HG03280 (cell line): ENCODE results near the gene RBM18.

ENCODE experiments used
- ATAC-seq: cut with Tn5 transposase; IDR thresholded peaks from one replicate; pipeline ENCODE4 v1.9.1; 2021; ENCODE audit warnings: mild to moderate bottlenecking, moderate library complexity; ENCODE audit not compliant: unreplicated experiment

RBM18 gene

DNA sequence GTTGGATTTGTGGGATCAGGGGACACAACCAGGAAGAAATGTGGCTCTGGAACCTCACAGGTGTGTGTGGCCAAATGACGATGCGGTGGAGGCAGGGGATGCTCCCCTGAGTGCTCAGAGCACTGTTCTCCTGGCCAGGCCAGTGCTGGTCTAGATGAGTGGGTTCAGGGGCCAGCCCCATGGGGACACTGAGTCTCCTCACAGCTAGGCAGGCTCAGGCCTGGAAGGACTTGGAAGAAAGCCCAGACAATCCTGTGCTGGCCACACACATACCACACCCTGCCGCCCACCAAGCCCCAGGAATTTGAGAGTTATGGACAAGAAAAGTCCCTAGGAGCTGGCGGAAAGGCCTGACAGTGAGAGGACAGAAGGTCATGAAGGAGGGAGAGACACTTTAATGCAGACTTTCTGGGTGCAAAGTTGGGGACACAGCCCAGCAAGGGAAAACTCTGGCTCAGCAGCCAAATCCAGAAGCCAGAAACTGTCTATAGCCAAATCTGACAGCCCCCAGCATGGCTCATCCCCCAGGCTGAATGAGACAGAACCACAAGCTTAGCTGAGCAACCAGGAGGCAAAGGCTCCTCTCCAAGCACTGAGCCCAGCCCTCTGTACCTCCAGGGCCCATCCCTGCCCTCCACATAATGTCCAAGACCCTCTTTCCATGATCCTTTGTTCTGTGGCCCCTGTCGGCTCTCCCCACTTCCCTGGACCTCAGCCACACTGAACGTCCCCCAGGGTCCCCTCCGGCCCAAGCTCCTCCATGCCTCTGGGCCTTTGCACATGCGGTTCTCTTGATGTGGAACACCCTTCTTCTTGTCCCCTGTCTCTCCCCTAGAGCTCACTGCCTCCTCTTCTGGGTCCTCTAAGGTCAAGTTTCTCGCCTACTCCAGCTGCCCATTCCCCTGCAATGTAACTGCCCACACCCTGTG lies 58.3 kb downstream of the RBM18 start:
- ATAC-seq, result no peak

DNA sequence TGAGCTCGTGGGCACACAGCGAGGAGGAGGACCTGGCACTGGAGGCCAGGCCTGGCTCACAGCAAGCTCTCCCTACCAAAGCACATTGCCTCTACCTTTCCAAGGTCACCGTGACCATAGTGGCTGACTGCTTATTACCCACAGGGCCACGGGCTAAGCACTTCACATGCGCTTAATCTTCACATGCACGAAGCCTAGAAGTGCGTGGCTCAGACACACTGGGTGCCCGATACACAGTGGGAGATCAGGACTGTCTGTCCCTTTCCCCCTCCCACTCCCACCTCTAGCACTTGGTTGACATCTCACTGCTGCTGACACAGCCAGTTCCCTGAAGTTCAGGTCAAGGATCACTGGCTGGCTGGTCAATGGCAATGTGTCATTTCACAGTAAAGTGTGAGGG lies 59.5 kb downstream of the RBM18 start:
- no peak for ATAC-seq

- no peak for ATAC-seq
These were observed 60.1 kb downstream of the RBM18 start for GRCh38 chr9:122204491-122204890.

GRCh38 chr9:122204055-122204454 lies 60.6 kb downstream of the RBM18 start:
- ATAC-seq, result no peak

DNA sequence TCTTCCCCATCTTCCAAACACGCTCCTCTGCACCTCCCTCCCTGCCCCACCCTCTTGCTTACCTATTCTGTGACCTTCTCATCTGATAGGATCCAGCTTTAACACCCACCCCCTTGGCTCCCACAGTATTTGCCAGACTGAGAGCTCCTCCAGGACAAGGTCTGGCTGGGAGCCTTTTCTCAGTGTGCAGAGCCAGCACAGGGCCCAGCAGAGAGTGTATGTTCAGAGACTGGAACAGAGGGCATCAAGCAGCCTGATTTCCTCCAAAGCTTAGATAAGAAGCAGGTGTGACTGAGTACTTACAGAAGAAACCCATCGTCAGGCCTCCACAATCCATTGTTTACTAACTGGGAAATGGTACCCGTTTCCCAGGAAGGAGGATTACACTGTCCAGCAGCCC lies 62.5 kb downstream of the RBM18 start:
- ATAC-seq, result no peak

- no peak for ATAC-seq
These were observed 63.0 kb downstream of the RBM18 start for GRCh38 chr9:122201641-122202040.

DNA sequence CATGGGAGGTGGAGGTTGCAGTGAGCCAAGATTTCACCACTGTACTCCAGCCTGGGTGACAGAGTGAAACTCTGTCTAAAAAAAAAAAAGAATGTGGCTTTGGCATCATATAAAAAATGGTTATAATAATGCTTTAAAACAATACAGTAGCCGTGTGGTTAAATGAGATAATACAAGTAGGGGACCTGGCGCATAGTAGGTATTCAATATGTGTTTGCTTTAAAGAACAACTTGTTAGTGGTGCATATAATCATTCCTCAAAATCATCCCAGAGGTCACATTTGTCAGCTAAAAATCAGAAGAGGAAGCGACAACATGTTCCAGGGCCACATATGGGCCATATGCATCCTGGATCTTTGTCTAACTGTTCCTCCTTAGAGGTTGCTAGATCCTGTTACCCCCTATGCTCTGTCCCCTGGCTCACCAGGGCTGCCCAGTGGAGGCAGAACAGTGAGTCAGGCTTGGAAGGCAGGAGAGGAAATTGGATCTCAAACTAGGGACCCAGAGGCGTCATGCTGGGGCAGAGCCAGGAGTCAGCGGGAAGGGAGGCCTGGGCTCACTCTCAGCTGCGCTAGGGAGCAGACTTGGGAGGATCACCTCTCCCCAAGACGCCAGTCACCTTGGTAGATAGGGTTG lies 63.6 kb downstream of the RBM18 start:
- no peak for ATAC-seq

DNA sequence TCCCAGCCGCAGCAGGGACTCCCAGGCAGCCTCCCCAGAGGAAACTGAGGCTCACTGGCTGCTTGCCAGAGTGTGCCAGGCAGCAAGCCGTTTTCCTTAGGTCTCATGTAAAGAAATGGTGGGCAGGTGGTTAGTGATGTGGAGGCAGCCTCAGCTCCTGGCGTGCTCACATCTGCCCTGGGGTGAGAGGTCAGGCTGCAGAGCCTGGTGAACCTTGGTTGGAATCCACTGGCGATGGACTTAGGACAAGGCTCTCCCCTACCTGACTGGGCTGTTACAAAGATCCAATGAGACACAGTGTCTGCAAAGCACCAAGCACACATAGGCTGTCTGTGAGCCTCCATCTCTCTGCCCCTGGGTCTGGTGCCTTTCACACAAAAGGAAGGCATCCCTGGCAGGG lies 66.8 kb downstream of the RBM18 start:
- no peak for ATAC-seq

- no peak for ATAC-seq
These were observed 67.2 kb downstream of the RBM18 start for GRCh38 chr9:122197426-122197825.

- no peak for ATAC-seq
These were observed 68.8 kb downstream of the RBM18 start for GRCh38 chr9:122195875-122196274.

DNA sequence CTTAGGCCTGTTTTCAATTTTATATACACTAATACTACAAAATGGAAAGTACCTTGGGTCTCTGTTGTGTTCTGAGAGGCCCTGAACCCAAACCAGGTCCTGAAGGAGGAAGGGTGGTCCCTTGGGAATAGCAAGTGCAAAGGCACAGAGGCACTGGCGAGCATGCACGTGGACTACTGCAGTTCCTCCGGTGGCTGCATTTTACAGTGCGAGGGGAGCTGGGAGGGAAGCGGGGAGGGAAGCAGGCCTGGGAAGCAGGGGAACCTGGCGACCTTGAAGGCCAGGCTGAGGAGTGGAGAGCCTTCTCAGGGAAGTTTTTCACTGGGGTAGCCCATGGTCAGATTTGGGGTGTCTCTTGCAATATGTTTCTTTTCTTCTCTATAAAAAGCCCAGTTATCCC lies 71.0 kb downstream of the RBM18 start:
- no peak for ATAC-seq

GRCh38 chr9:122192914-122193525 lies 71.6 kb downstream of the RBM18 start:
- ATAC-seq, result no peak

DNA sequence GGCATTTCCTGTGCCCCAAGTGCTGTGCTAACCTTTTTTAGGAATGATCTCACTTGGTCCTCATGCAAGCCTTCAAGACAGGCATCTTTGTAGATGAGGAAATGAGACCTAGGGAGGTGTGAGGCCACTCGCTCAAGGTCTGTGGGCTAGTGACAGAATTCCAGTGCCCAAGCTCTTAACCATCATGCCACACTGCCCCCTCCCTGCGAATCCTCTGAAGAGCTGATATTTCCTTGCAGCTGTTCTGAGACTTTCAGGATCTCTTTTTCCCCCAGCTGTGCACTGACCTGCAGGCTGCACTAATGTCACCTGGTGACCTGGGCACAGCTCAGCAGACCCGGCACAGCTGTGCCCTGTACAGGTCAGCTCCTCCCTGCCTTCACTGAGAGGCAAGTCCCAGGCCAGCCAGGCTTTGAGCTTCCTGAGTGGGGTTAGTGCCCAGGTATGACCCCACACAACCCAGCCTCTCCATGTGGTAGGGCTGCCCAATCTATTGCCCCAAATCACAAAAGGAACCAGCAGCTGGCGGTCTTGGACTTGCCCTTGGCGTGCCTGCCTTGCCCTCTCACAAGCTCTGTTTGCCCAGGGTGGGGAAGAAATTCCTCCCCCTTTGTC lies 72.3 kb downstream of the RBM18 start:
- no peak for ATAC-seq

DNA sequence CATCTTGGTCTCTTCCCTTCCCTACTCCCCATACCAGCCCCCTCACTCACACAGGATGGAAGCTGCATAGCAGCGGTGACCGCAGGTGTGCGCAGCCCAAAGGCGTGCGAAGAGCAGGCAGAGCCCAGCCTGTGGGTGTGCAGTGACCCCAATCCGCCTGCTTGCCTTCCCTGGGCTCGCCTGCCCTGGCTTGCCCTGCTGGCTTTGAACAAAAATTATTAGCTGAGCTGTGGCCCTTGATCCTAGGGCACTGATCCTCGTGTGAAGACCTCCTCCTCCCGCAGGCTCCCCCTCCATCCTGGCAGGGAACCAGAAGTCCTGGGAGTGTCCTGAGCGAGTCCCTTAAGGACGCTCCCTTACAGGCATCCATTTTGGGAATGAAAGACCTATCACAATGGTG lies 73.1 kb downstream of the RBM18 start:
- ATAC-seq, result no peak

GRCh38 chr9:122190597-122191381 lies 73.9 kb downstream of the RBM18 start:
- no peak for ATAC-seq

GRCh38 chr9:122188369-122188768 lies 76.3 kb downstream of the RBM18 start:
- ATAC-seq, result no peak
